ENCODE measurements around the gene ITGAX. TPM values are rescaled to one million over a fixed set of nuclear protein-coding genes. Genes with fewer than 3 reads are reported as not detected.
"Not testable (repeated sequence)": the region's sequence is repeated elsewhere in the genome, so short reads cannot be mapped to it uniquely, and the experiment has no call there.

The ITGAX gene
- polyA plus RNA-seq, 6 donors from 2014 or later: 0.57 to 1.1 (median 0.91) TPM; not detected in 2

GRCh38 chr16:31331807-31332301 lies 23.1 kb upstream of the ITGAX start:
- DNase-seq (no peak), ATAC-seq (ENCODE audit: low read depth in 2 of 2) (no peak)
- peaks cover 16 to 28% (median 25%) of the 10 kb centered on the region in 3 donors for H3K27me3 Mint-ChIP-seq
- peaks cover 0 to 2% (median 0%) of the 10 kb centered on the region in 7 donors for H3K9me3 Mint-ChIP-seq
- H3K36me3 Mint-ChIP-seq: peaks cover 0 to 5% of the 10 kb centered on the region in 2 donors
- H3K4me3 Mint-ChIP-seq: peak overlapping the region; percentile 73 to 94 (median 86)
- peak overlapping the region in 1 of 6 donors; percentile 88 for H3K27ac Mint-ChIP-seq
- H3K4me1 Mint-ChIP-seq: peaks cover 18 to 22% (median 20%) of the 10 kb centered on the region in 3 donors

GRCh38 chr16:31332544-31332943 lies 22.4 kb upstream of the ITGAX start:
- Mint-ChIP-seq H3K27me3 (peaks cover 18 to 34% (median 32%) of the 10 kb centered on the region in 3 donors), H3K9me3 (peaks cover 0 to 2% (median 0%) of the 10 kb centered on the region in 7 donors), H3K27ac (no peak overlapping the region), H3K4me1 (peaks cover 18 to 20% (median 20%) of the 10 kb centered on the region in 3 donors), H3K36me3 (peaks cover 0 to 5% of the 10 kb centered on the region in 2 donors), H3K4me3 (peak overlapping the region in 4 of 8 donors; percentile 54 to 94 (median 84))
- ATAC-seq (ENCODE audit: low read depth in 2 of 2): no peak
- DNase-seq: no peak

GRCh38 chr16:31333686-31334649 lies 21.0 kb upstream of the ITGAX start:
- peaks cover 0 to 2% (median 0%) of the 10 kb centered on the region in 7 donors for H3K9me3 Mint-ChIP-seq
- H3K27ac Mint-ChIP-seq: peak overlapping the region in 3 of 6 donors; percentile 9 to 69 (median 15)
- peaks cover 0 to 5% of the 10 kb centered on the region in 2 donors for H3K36me3 Mint-ChIP-seq
- ATAC-seq (ENCODE audit: low read depth in 2 of 2) (peak; percentile 86 to 91), DNase-seq (peak; percentile 45)
- peaks cover 11 to 43% (median 37%) of the 10 kb centered on the region in 3 donors for H3K27me3 Mint-ChIP-seq
- peak overlapping the region in 2 of 8 donors; percentile 38 to 51 for H3K4me3 Mint-ChIP-seq
- peaks cover 18 to 20% (median 18%) of the 10 kb centered on the region in 3 donors for H3K4me1 Mint-ChIP-seq

- no peak for DNase-seq
- Mint-ChIP-seq H3K4me1 (peaks cover 18 to 20% (median 18%) of the 10 kb centered on the region in 3 donors), H3K9me3 (peaks cover 0 to 2% (median 0%) of the 10 kb centered on the region in 7 donors)
These were observed 20.0 kb upstream of the ITGAX start for GRCh38 chr16:31334934-31335333.

GRCh38 chr16:31335431-31335830 lies 19.5 kb upstream of the ITGAX start:
- no peak for ATAC-seq (ENCODE audit: low read depth in 2 of 2)
- Mint-ChIP-seq H3K27ac (peak overlapping the region in 1 of 6 donors; percentile 59), H3K4me1 (peaks cover 17 to 19% (median 18%) of the 10 kb centered on the region in 3 donors), H3K27me3 (peaks cover 11 to 50% (median 32%) of the 10 kb centered on the region in 3 donors), H3K36me3 (peaks cover 0 to 5% of the 10 kb centered on the region in 2 donors), H3K4me3 (peak overlapping the region in 1 of 8 donors; percentile 15), H3K9me3 (peaks cover 0 to 2% (median 0%) of the 10 kb centered on the region in 7 donors)
- DNase-seq: no peak

More at GRCh38 chr16:31334934-31335333, 20.0 kb upstream of the ITGAX start:
- H3K4me3 Mint-ChIP-seq: peak overlapping the region in 2 of 8 donors; percentile 38 to 40
- ATAC-seq (ENCODE audit: low read depth in 2 of 2): no peak
- peaks cover 11 to 49% (median 37%) of the 10 kb centered on the region in 3 donors for H3K27me3 Mint-ChIP-seq
- H3K27ac Mint-ChIP-seq: no peak overlapping the region
- peaks cover 0 to 5% of the 10 kb centered on the region in 2 donors for H3K36me3 Mint-ChIP-seq

- peak overlapping the region in 1 of 8 donors; percentile 25 for H3K4me3 Mint-ChIP-seq
- peaks cover 8 to 43% (median 18%) of the 10 kb centered on the region in 3 donors for H3K27me3 Mint-ChIP-seq
- H3K27ac Mint-ChIP-seq; ATAC-seq (ENCODE audit: low read depth in 2 of 2); DNase-seq; H3K9me3 Mint-ChIP-seq; H3K4me1 Mint-ChIP-seq; H3K36me3 Mint-ChIP-seq: not testable (repeated sequence)
These were observed 16.8 kb upstream of the ITGAX start for GRCh38 chr16:31338166-31338685.

GRCh38 chr16:31344712-31345111 lies 10.3 kb upstream of the ITGAX start:
- peaks cover 0 to 9% (median 0%) of the 10 kb centered on the region in 3 donors for H3K27me3 Mint-ChIP-seq
- no peak overlapping the region for H3K4me3 Mint-ChIP-seq
- ATAC-seq (ENCODE audit: low read depth in 2 of 2): no peak
- peaks cover 0 to 4% (median 0%) of the 10 kb centered on the region in 7 donors for H3K9me3 Mint-ChIP-seq
- DNase-seq: no peak
- peaks cover 23 to 28% (median 27%) of the 10 kb centered on the region in 3 donors for H3K4me1 Mint-ChIP-seq
- peak overlapping the region in 1 of 6 donors; percentile 45 for H3K27ac Mint-ChIP-seq
- H3K36me3 Mint-ChIP-seq: no peaks in the 10 kb centered on the region

- Mint-ChIP-seq H3K27ac (peak overlapping the region in 1 of 6 donors; percentile 55), H3K27me3 (peaks cover 0 to 4% (median 0%) of the 10 kb centered on the region in 3 donors), H3K4me1 (peaks cover 33 to 48% (median 36%) of the 10 kb centered on the region in 3 donors), H3K4me3 (no peak overlapping the region), H3K9me3 (peaks cover 0 to 3% (median 0%) of the 10 kb centered on the region in 7 donors), H3K36me3 (no peaks in the 10 kb centered on the region)
- no peak for ATAC-seq (ENCODE audit: low read depth in 2 of 2)
- DNase-seq: no peak
These were observed 7.5 kb upstream of the ITGAX start for GRCh38 chr16:31347445-31347844.

- ATAC-seq (ENCODE audit: low read depth in 2 of 2) (no peak), DNase-seq (no peak)
- Mint-ChIP-seq H3K4me1 (peaks cover 43 to 58% (median 47%) of the 10 kb centered on the region in 3 donors), H3K27me3 (peaks cover 0 to 4% (median 0%) of the 10 kb centered on the region in 3 donors), H3K27ac (peak overlapping the region in 2 of 6 donors; percentile 23 to 37), H3K4me3 (peak overlapping the region in 1 of 8 donors; percentile 7), H3K9me3 (no peaks in the 10 kb centered on the region), H3K36me3 (no peaks in the 10 kb centered on the region)
These were observed 6.4 kb upstream of the ITGAX start for GRCh38 chr16:31348579-31348978.

GRCh38 chr16:31350275-31351005 lies 4.5 kb upstream of the ITGAX start:
- no peak for DNase-seq
- Mint-ChIP-seq H3K4me1 (peaks cover 52 to 71% (median 62%) of the 10 kb centered on the region in 3 donors), H3K4me3 (no peak overlapping the region), H3K27me3 (peaks cover 0 to 4% (median 0%) of the 10 kb centered on the region in 3 donors), H3K36me3 (no peaks in the 10 kb centered on the region), H3K9me3 (no peaks in the 10 kb centered on the region), H3K27ac (no peak overlapping the region)
- ATAC-seq (ENCODE audit: low read depth in 2 of 2): no peak

- Mint-ChIP-seq H3K4me3 (peak overlapping the region in 6 of 8 donors; percentile 25 to 91 (median 54)), H3K36me3 (no peaks in the 10 kb centered on the region), H3K27me3 (peaks cover 0 to 4% (median 0%) of the 10 kb centered on the region in 3 donors), H3K9me3 (no peaks in the 10 kb centered on the region), H3K4me1 (peaks cover 52 to 71% (median 63%) of the 10 kb centered on the region in 3 donors), H3K27ac (peak overlapping the region in 3 of 6 donors; percentile 78 to 90 (median 89))
- no peak for DNase-seq
- peak; percentile 22 to 45 for ATAC-seq (ENCODE audit: low read depth in 2 of 2)
These were observed 3.6 kb upstream of the ITGAX start for GRCh38 chr16:31351246-31351941.

- no peaks in the 10 kb centered on the region for H3K9me3 Mint-ChIP-seq
- ATAC-seq (ENCODE audit: low read depth in 2 of 2) (peak; percentile 15 to 27), DNase-seq (no peak)
- peaks cover 0 to 4% (median 0%) of the 10 kb centered on the region in 3 donors for H3K27me3 Mint-ChIP-seq
- peak overlapping the region in 6 of 8 donors; percentile 36 to 91 (median 69) for H3K4me3 Mint-ChIP-seq
- H3K4me1 Mint-ChIP-seq: peaks cover 52 to 73% (median 63%) of the 10 kb centered on the region in 3 donors
- peak overlapping the region; percentile 44 to 90 (median 88) for H3K27ac Mint-ChIP-seq
- no peaks in the 10 kb centered on the region for H3K36me3 Mint-ChIP-seq
These were observed 3.0 kb upstream of the ITGAX start for GRCh38 chr16:31351942-31352325.
